ACC112 (cell line): ENCODE measurements around the gene GPAM.

ENCODE experiments used
- H2AFZ ChIP-seq: fragments of 200-600 bp; sonication (generic); one replicate; pipeline ENCODE4 v1.6.0; 2017; ENCODE audit warnings: antibody characterized with exemption, low read length; ENCODE audit not compliant: unreplicated experiment
- H3K27ac ChIP-seq: fragments of 200-600 bp; sonication (generic); 2 replicates; pipeline ENCODE4 v1.5.1; 2014; ENCODE audit warnings: low read depth, mild to moderate bottlenecking, antibody characterized with exemption, low read length, moderate library complexity
- H3K27me3 ChIP-seq: fragments of 200-600 bp; sonication (generic); 2 replicates; pipeline ENCODE4 v1.6.1; 2014; ENCODE audit warnings: mild to moderate bottlenecking, antibody characterized with exemption, low read length, moderate library complexity, mixed read lengths; ENCODE audit not compliant: insufficient read depth
- H3K36me3 ChIP-seq: fragments of 200-600 bp; sonication (generic); 2 replicates; pipeline ENCODE4 v1.6.1; 2016; ENCODE audit warnings: mild to moderate bottlenecking, antibody characterized with exemption, low read length, moderate library complexity, mixed read lengths; ENCODE audit not compliant: insufficient read depth
- H3K4me1 ChIP-seq: fragments of 200-600 bp; sonication (generic); one replicate; pipeline ENCODE4 v1.6.1; 2016; ENCODE audit warnings: low read length, mixed read lengths; ENCODE audit not compliant: insufficient read depth, unreplicated experiment, control insufficient read depth
- H3K4me3 ChIP-seq: fragments of 200-600 bp; sonication (generic); 2 replicates; pipeline ENCODE4 v1.5.1; 2014; ENCODE audit warnings: mild to moderate bottlenecking, low read depth, low read length
- H3K79me2 ChIP-seq: fragments of 200-600 bp; sonication (generic); one replicate; pipeline ENCODE4 v1.6.0; 2016; ENCODE audit warnings: low read length; ENCODE audit not compliant: control insufficient read depth, unreplicated experiment, insufficient read depth

Gene GPAM

DNA sequence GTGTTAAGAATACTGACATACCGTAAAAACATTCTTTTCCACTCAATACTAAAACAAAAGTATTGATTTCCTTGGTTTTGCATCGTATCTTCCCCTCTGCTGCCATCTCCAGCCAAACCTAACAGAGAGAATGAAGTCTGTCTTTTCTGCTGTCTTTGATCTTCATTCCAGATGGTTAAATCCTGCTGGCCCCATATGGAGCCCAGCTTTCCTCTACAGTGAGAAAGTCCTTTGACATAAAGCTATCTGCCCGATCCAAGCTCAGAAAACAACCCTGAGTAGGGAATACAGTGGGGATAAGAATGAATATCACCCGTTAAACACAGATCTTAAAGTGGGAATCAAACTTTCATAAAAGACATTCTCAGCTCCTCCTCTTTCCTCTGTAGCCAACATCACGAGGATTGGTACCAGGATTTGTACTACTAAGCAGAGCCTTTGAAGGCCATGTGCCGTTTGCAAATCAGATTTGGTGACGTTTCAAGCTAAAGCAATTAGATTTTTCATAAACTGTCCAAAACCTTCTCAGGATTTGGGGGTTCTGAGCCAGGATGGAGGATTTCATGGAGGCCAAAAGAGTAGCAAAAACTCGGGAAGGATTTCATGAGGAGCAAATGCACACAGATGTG, 30.8 kb upstream of the GPAM start:
- Histone ChIP-seq H3K79me2 (no peaks in the 10 kb centered on the region), H3K27ac (no peak overlapping the region), H3K27me3 (peaks cover 10% of the 10 kb centered on the region; the same call in 1 of the 2 replicates), H2AFZ (no peak overlapping the region), H3K4me3 (no peak overlapping the region), H3K4me1 (peaks cover 7% of the 10 kb centered on the region), H3K36me3 (no peaks in the 10 kb centered on the region)

DNA sequence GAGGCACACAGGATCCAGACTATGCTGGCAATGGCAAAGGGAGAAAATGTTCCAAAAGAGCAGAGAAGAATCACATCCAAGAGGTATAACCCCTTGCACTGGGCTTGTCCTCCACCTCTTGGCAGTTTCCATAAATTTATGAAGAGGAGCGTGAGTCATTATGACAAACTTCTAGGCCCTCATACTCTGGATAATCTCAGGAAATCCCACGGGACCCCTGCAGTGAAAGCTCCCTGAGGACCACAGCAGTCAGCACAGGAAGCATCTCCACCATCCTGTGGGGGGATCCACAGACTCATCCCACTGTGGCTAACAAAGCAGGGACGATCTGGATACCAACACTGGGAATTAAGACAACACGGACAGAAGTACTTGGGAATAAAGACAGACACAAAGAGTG, 30.3 kb upstream of the GPAM start:
- peaks cover 12% of the 10 kb centered on the region for H3K27me3 ChIP-seq
- no peaks in the 10 kb centered on the region for H3K36me3 ChIP-seq
- H3K79me2 ChIP-seq, result no peaks in the 10 kb centered on the region
- H3K27ac ChIP-seq, result no peak overlapping the region
- no peak overlapping the region for H2AFZ ChIP-seq
- peaks cover 7% of the 10 kb centered on the region for H3K4me1 ChIP-seq
- H3K4me3 ChIP-seq, result no peak overlapping the region

DNA sequence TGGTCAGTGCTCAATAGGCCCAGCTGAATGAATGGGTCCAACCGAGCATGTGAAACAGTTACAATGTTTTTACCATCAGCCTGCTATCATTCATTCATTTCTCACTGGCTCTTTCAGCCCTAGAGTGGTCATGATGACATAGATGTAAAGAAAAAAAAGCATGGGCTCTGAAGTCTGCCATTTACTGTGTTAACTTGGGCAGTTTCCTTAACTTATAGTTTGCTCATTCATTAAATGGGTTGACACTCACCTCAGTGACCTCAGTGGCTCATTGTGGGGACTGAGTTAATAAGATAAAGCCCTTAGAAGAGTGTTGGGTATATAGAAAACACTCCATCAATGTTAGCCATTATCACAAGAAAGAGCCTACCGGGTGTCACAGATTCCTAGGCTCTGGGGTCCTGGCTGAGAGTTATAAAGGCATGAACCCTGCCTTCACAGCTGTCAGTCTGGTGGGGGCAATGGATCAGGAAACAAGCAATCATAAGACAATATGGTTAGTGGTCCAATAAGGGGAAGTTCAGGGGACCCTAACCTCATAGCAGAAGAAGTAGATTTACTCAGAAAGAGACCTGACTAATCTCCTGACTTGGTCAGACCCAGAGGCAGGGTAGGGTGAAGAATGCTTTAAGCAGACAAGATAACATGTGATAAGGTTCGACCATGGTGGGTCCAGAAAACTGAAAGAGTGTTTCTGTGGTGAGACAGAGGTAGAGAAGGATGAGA, 29.7 kb upstream of the GPAM start:
- Histone ChIP-seq H3K79me2 (no peaks in the 10 kb centered on the region), H3K4me3 (no peak overlapping the region), H3K36me3 (no peaks in the 10 kb centered on the region), H3K4me1 (peaks cover 8% of the 10 kb centered on the region), H3K27me3 (peaks cover 18% of the 10 kb centered on the region), H3K27ac (no peak overlapping the region), H2AFZ (no peak overlapping the region)

DNA sequence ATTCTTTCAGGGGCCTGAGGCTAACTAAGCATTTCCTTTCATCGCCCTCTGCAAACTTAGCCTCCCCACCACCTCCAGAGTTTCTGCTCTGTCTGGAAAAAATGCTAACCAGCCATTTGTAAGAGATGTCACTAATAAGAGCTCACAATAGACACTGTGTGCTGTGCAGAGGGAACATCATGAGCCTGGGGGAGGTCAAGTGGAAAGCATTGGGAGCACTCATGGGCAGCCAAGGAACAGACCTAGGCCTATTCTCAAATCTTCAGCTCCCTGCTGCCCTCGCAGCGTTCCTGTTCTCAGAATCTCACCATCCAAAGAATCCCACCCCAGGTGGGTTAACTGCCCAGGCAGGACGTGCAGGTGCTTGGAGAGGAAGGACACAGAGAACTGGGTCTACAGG, 27.1 kb upstream of the GPAM start:
- H3K4me1 ChIP-seq, result peaks cover 11% of the 10 kb centered on the region
- H3K27ac ChIP-seq, result no peak overlapping the region
- H3K27me3 ChIP-seq, result peaks cover 29% of the 10 kb centered on the region
- H3K79me2 ChIP-seq, result no peaks in the 10 kb centered on the region
- no peak overlapping the region for H2AFZ ChIP-seq
- H3K36me3 ChIP-seq, result no peaks in the 10 kb centered on the region
- no peak overlapping the region for H3K4me3 ChIP-seq

DNA sequence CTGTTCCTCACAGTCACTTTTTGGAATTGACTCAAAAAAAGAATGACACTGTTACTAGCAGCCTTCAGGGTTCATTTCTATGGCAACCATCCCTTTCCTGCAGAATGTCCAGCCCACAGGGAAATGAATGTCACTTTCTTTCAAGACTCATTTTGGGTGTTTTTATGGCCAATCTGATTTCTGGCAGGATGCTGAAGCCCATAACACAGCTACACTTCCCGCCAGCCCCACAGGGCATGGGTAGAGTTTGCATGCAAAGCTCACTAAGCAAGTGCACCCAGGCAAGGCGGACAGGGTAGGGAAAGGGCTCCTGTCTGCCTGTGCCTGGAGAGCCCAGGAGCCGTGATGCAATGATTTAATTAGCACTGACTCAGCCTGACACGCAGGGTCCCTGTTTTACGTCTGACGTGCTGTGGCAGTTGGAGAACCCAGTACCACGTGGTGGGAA, 26.1 kb upstream of the GPAM start:
- Histone ChIP-seq H3K4me3 (no peak overlapping the region), H3K27me3 (peaks cover 29% of the 10 kb centered on the region), H3K4me1 (peaks cover 11% of the 10 kb centered on the region), H3K79me2 (no peaks in the 10 kb centered on the region), H3K36me3 (no peaks in the 10 kb centered on the region), H2AFZ (no peak overlapping the region), H3K27ac (no peak overlapping the region)

DNA sequence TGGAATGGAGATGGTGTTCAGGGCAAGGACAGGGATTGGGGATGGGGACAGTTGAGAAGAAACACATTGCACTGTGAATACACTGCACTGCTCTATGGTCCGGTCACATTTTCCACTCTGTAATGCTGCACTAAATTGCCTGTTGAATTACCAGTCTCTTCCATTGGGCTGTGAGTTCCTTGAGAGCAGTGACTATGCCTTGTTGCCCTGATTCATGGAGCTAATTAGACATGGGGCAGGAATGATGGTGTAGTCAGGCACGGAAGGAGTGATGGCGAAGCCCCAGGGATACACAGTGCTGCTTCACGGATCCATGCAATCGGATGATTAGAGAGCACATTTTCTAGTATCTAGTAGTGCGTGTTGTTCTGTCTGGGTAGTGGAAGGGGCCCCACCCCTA, 25.4 kb upstream of the GPAM start:
- H3K27me3 ChIP-seq, result peaks cover 29% of the 10 kb centered on the region
- H3K4me3 ChIP-seq, result no peak overlapping the region
- H2AFZ ChIP-seq, result no peak overlapping the region
- no peaks in the 10 kb centered on the region for H3K79me2 ChIP-seq
- peaks cover 11% of the 10 kb centered on the region for H3K4me1 ChIP-seq
- no peak overlapping the region for H3K27ac ChIP-seq
- no peaks in the 10 kb centered on the region for H3K36me3 ChIP-seq

DNA sequence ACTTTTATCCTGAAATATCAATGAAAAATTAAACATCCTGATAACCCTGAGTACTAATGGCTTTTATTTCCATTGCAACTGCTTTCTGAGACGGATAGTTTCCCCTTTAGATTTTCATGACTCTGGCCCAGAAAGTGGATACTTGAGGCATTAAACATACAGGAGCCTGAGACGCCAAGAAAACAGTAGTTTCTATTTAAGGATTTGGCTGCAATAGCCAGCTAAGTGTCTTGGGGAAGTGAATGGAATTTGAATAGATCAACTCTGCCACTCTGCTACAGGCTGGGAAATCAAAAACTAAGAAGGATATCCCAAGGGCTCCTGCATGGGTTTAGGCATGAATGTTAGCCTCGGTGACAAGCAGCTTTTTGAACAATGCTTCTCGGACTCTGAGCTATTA, 24.7 kb upstream of the GPAM start:
- H3K27ac ChIP-seq, result no peak overlapping the region
- H3K27me3 ChIP-seq, result peaks cover 29% of the 10 kb centered on the region
- no peaks in the 10 kb centered on the region for H3K36me3 ChIP-seq
- no peak overlapping the region for H2AFZ ChIP-seq
- no peak overlapping the region for H3K4me3 ChIP-seq
- H3K4me1 ChIP-seq, result peaks cover 9% of the 10 kb centered on the region
- H3K79me2 ChIP-seq, result no peaks in the 10 kb centered on the region

DNA sequence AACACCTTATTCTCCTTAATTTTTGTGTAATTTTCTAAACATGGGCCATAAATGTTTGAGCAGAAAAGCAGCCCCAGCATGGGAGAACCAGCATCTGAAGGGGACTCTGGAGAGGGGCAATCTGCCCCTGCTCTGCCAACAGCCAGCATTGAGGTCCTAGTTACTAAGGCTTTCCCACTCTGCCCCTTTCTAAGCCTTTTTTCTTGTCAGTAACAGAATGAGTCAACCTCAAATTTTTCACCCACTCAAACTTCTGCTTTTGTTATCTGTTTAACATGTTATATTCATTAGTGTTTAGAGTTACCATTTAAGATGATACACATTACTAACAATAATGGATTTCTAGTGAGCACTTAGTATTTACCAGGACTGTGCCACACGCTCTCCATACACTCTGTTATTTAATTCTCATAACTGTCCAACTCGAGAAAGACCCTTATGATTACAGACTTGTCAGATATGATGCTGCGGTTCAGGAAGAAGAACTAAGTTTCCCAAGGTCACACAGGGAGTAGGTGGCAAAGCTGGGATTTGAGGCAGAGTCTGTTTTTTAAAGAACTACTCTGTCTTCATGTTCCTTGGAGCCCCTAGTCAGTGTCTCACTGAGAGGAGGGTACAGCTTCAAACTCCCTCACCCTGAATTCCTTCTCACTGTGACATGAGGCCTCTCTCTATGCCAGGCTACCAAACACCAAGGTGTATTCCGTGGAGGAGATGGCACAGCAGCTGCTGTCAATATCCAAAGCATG, 19.9 kb upstream of the GPAM start:
- Histone ChIP-seq H3K79me2 (no peaks in the 10 kb centered on the region), H3K27me3 (peaks cover 14% of the 10 kb centered on the region; the same call in 1 of the 2 replicates), H2AFZ (no peak overlapping the region), H3K27ac (no peak overlapping the region), H3K4me1 (peaks cover 16% of the 10 kb centered on the region), H3K36me3 (no peaks in the 10 kb centered on the region), H3K4me3 (no peak overlapping the region)

DNA sequence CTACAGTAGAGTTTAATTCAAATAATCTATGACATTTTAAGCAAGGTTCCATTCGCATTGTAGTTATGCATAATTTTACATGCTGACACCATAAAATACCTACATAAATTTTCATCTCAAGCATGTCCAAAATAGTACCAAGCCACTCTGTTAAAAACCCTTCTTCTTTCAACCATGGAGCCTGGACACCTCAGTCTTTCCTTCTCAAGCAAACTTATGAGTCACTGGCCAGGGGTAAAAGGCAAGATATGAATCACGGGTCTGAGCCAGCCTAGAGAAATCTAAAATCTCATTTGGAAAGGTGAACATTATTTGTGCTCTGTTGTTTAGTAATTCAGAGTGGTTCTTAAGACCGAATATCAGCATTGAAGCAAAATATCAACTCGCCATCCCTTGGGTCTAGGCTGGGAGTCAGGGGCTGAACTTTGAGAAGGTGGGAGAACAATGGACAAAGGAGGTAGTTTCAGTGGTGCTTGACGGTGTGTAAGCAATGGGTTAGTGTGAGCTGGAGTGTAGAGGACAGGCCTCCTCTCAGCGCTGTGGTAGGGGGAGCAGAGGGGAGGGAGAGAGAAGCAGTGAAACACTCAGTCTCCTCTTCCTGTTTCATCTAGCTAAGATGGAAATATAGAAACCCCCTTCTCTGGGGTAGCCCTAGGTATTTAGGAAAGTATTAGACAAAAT, 19.1 kb upstream of the GPAM start:
- H3K4me1 ChIP-seq, result peaks cover 12% of the 10 kb centered on the region
- peaks cover 6% of the 10 kb centered on the region; the same call in 1 of the 2 replicates for H3K27me3 ChIP-seq
- no peak overlapping the region for H3K4me3 ChIP-seq
- no peaks in the 10 kb centered on the region for H3K79me2 ChIP-seq
- H2AFZ ChIP-seq, result no peak overlapping the region
- no peaks in the 10 kb centered on the region for H3K36me3 ChIP-seq
- H3K27ac ChIP-seq, result no peak overlapping the region

DNA sequence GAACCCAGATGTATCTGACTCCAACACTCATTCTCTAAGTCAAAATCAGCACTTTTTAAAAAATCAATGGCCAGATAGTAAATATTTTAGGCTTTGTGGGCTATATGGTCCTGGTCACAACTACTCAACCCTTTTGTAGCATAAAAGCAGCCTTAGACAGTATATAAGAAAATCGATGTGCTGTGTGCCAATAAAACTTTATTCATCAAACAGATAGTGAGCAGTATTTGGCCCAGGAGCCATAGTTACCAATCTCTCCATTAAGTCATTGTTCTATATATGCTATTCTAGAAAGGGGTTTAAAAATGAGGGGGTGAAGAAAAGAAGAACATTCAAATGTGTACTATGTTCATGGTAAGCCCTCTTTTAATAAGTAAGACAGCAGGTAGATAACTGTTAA, 18.5 kb upstream of the GPAM start:
- no peaks in the 10 kb centered on the region for H3K36me3 ChIP-seq
- peaks cover 3% of the 10 kb centered on the region; the same call in 1 of the 2 replicates for H3K27me3 ChIP-seq
- H3K4me3 ChIP-seq, result no peak overlapping the region
- H2AFZ ChIP-seq, result no peak overlapping the region
- no peak overlapping the region for H3K27ac ChIP-seq
- H3K4me1 ChIP-seq, result peaks cover 12% of the 10 kb centered on the region
- H3K79me2 ChIP-seq, result no peaks in the 10 kb centered on the region
